GM20000 (cell line): ENCODE measurements around the gene CEP72.

Experiments
- DNase-seq: peaks from one replicate; pipeline ENCODE4 v3.0.0; 2012; ENCODE audit warnings: low spot score
- CTCF ChIP-seq: IDR thresholded peaks from 2 replicates; pipeline ENCODE4 v1.5.1; 2012; ENCODE audit warnings: mild to moderate bottlenecking, control low read depth; ENCODE audit errors: extremely low read depth, missing control alignments

CEP72 gene

GRCh38 chr5:591746-592145 is 20.4 kb upstream of the CEP72 start:
- no peak for DNase-seq
- TF ChIP-seq CTCF, result no peak

DNA sequence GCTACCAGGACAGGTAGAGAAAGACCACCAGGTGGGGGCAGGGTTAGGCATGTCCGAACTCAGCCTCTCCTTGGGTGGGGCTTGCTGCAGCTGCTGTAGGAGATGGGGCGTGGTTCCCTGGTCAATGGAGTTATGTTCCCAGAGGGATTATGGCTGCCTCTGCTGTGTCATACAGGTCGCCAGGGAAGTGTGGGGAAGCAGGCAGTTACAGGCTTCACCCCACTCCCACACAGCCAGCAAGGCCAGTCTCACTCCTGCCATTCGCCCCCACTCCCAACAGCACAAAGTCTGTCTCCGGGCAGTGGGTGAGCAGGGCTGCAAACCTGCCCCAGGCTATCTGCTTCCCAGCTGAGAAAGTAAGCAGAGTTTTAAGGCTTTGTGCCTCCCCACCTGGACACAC is 20.0 kb upstream of the CEP72 start:
- no peak for TF ChIP-seq CTCF
- DNase-seq, result no peak

DNA sequence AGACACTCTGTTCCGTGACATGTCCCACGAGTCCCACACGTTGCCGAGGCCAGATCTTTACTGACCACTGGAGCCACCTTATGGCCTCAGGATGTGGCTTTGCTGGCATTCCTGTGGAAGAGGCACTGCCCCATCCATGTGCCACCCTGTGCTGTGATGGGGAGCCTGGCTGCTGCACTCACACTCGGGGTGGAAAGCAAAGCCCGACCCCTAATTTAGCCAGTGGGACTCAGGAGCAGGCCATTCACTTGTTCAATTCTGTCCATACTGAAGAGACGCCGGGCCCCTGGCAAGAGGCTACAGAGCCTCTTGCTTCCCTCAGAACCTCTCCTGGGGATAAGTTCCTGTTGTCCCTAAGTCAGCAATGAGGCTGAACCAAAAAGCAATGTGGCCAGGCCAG is 18.6 kb upstream of the CEP72 start:
- no peak for TF ChIP-seq CTCF
- no peak for DNase-seq

DNA sequence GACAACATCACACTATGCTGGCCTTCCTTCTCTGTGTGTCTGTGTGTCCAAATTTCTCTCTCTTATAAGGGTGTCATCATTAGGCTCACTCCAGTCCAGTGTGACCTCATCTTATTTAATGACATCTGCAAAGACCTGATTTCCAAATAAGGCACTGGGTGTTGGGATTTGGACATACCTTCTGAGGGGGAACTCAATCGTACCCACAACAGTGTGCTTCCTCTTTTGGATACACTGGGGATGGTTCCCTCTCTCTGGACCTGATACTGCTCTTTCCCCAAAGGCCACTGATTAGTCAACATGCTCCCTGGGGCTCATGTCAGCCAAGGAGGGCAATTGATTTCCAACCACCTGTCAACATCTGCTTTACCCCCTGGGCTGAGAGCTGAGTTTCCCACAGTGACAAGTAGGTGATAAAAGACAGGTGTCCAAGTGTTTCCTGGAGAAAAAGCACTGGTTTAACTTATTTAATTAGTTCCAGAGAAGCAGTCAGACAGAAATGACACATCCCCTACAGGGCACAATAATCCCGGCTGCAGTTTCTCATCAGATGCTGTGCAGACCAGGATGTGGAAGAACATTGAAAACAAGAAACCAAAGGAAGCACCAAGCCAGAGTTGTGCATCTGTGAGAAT is 17.8 kb upstream of the CEP72 start:
- TF ChIP-seq CTCF, result no peak
- DNase-seq, result no peak

DNA sequence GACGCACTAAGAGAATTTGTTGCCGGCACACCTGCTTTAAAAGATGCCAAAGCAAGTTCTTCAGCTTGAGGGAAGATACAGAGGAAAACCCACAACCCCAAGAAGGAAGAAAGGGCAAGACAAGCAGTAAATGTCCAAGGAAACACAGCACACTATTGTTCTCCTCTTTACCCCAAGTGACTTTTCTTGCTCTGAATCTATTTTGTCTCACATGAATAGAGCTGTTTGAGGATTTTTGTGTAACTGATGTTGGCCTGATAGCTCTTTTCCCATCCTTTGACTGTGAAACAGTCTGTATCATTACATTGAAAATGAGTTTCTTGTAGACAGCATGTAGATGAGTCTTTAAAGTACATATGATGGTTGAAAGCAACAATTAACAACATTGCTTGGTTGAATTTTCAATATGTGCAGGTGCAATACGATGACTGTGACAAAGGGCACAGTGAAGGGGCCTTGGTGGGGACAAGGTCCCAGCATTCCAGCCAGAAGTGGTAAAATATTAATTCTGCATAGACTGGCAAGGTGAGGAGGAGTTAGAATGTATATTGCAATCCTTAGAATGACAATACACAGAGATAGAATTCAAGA is 16.8 kb upstream of the CEP72 start:
- no peak for DNase-seq
- TF ChIP-seq CTCF, result no peak

GRCh38 chr5:597871-598563 is 14.1 kb upstream of the CEP72 start:
- DNase-seq, result no peak
- no peak for TF ChIP-seq CTCF

- no peak for TF ChIP-seq CTCF
- DNase-seq, result no peak
Observed at GRCh38 chr5:598564-598890, 13.6 kb upstream of the CEP72 start.
